Ovary (tissue), 9 donors: ENCODE measurements around the gene LPAR2. TPM values are rescaled to one million over a fixed set of nuclear protein-coding genes. Genes with fewer than 3 reads are reported as not detected.

Experiments used
- DNase-seq, 5 donors: peaks; one replicate each; pipeline ENCODE4 v3.0.0-alpha.2; 2019 to 2020
- H3K27ac ChIP-seq, 2 donors: fragments of 200-600 bp; one replicate each; pipeline versions ENCODE4 v1.5.1 to v1.8.0; 2019 to 2022
- H3K27me3 ChIP-seq: fragments of 200-600 bp; one replicate; pipeline ENCODE4 v1.8.0; 2022
- H3K36me3 ChIP-seq: fragments of 200-600 bp; sonication (generic); one replicate; pipeline ENCODE4 v1.5.1; 2019
- H3K4me1 ChIP-seq: one replicate; pipeline ENCODE4 v1.8.1; 2013; ENCODE audit warnings: mild to moderate bottlenecking, moderate library complexity; ENCODE audit not compliant: insufficient read depth
- H3K4me3 ChIP-seq: fragments of 200-600 bp; sonication (generic); one replicate; pipeline ENCODE4 v1.5.1; 2017
- H3K9me3 ChIP-seq, 2 donors: fragments of 200-600 bp in 1 of 2; sonication (generic) in 1 of 2; one replicate each; pipeline versions ENCODE4 v1.5.1 to v1.8.1; 2013 to 2019; ENCODE audit warnings: mild to moderate bottlenecking in 1 of 2, moderate library complexity in 1 of 2
- EP300 ChIP-seq: sonication (generic); formaldehyde crosslinking; IDR thresholded peaks from one replicate; pipeline ENCODE4 v1.6.1; 2017; ENCODE audit warnings: antibody characterized with exemption
- POLR2A ChIP-seq: fragments of 450-650 bp; IDR thresholded peaks from one replicate; pipeline ENCODE4 v1.6.1; 2017; ENCODE audit warnings: antibody characterized with exemption, mild to moderate bottlenecking, moderate library complexity
- WGBS, 3 donors: extraction: QIAGEN DNeasy Blood & Tissue Kit in 1 of 3; methylation state at CpG; one replicate each; pipeline versions ENCODE4 v1.1.5 to v1.1.7; 2013 to 2017; 5-methylcytosine and 5-hydroxymethylcytosine counted together
- intact Hi-C, 4 donors: fragments of 100-400 bp; cut with DNase I; formaldehyde crosslinking; loops; one replicate each; pipeline versions ENCODE4 v1.11.0 to v1.15.1; 2022 to 2023
- polyA plus RNA-seq, 2 donors: library from polyadenylated mRNA; stranded (reverse); fragments of 200-250 nt in 1 of 2; fragments of 350-450 nt in 1 of 2; fragmentation: Illumina TruSeq in 1 of 2; extraction: RNeasy Lipid Tissue Mini Kit (QIAGEN cat#74804) in 1 of 2; gene quantifications; one replicate each; pipeline ENCODE4 v1.2.3, GENCODE V29; 2013 to 2014
- total RNA-seq, 7 donors: library from RNA; depleted of rRNA in 2 of 7; stranded (reverse); fragments of >200 nt in 2 of 7; fragmentation: NEBNext Ultra II Directional in 3 of 7; extraction: Animal tissue kit (Norgen Biotek cat#: 25700) in 3 of 7; gene quantifications; one replicate each; pipeline versions ENCODE4 v1.1.0 to v1.2.4, GENCODE V29; 2016 to 2023
- TF ChIP-seq, protein P1 (sequence below), 3 donors: fragments of 450-650 bp in 2 of 3; fragments of 200-600 bp in 1 of 3; IDR thresholded peaks; one replicate each; pipeline versions ENCODE4 v1.5.1 to v1.8.0; 2016 to 2022; ENCODE audit warnings: antibody characterized with exemption in 3 of 3, mild to moderate bottlenecking in 1 of 3
- donor health status: DM: no; HTN: no; CAD: no; lungs with moderate emphysema.
- donor health status: DM: no; HTN: no; CAD: no.
- donor health status: Bipolar disorder and iron deficiency.
- donor health status: DM: yes; HTN: yes; CAD: no.
- donor health status: DM: no; HTN: no; CAD: no.
- donor health status: DM: yes; HTN: yes; CAD: no.

The LPAR2 gene
- total and polyA plus RNA-seq, 9 donors, result 3.2 to 17.0 (median 7.3) TPM

DNA sequence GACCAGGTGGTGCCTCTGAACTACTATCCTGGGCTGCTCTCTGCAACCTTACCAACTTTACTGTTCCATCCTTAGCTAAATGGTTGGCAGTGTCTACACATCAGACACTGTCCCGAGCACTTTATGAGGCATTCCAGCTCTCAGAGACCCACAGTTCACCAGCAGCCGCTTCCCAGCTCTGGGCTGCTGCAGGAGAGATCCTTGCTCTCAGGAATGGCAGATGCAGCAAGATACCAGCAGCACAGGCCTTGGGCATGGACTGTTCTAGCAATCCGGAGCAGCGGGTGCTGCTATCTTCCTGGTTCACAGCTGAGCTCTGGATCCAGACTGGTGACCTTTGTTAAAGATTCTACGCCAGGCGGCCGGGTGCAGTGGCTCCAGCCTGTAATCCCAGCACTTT, 3.3 kb upstream of the LPAR2 start:
- TF ChIP-seq EP300 (no peak), POLR2A (no peak)
- peaks cover 2% of the 10 kb centered on the region for H3K4me1 ChIP-seq
- no peak for DNase-seq
- H3K27ac ChIP-seq, result no peak overlapping the region
- H3K9me3 ChIP-seq, result no peaks in the 10 kb centered on the region
- H3K36me3 ChIP-seq, result no peaks in the 10 kb centered on the region
- H3K4me3 ChIP-seq, result no peak overlapping the region
- H3K27me3 ChIP-seq, result no peaks in the 10 kb centered on the region
- intact Hi-C loops, result no loop called here
- 86 to 89% (median 89%) methylated on average over 7 of the region's 7 CpGs for WGBS, 3 donors

DNA sequence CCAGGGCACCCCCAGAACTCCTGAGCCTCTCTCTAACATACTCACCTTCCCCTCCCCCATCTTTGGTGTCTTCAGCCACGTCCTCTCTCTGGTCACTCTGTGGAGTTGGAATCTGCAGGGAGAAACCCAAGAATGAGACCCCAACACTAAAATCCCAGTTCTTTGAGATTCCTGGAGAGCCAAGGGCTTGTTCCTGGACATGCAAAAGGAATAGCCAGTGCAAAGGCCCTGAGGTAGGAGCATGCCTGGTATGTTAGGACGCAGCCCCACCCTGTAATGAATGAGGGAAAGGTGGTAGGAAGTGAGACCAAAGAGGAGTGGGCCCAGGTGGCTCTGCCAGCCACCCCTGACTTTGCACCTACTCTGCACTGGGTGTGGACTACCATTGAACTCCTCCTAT, 2.4 kb upstream of the LPAR2 start:
- no peak overlapping the region for H3K4me3 ChIP-seq
- DNase-seq, result no peak
- H3K36me3 ChIP-seq, result no peaks in the 10 kb centered on the region
- intact Hi-C loops, result no loop called here
- H3K27ac ChIP-seq, result no peak overlapping the region
- no peaks in the 10 kb centered on the region for H3K9me3 ChIP-seq
- TF ChIP-seq, protein P1, sequence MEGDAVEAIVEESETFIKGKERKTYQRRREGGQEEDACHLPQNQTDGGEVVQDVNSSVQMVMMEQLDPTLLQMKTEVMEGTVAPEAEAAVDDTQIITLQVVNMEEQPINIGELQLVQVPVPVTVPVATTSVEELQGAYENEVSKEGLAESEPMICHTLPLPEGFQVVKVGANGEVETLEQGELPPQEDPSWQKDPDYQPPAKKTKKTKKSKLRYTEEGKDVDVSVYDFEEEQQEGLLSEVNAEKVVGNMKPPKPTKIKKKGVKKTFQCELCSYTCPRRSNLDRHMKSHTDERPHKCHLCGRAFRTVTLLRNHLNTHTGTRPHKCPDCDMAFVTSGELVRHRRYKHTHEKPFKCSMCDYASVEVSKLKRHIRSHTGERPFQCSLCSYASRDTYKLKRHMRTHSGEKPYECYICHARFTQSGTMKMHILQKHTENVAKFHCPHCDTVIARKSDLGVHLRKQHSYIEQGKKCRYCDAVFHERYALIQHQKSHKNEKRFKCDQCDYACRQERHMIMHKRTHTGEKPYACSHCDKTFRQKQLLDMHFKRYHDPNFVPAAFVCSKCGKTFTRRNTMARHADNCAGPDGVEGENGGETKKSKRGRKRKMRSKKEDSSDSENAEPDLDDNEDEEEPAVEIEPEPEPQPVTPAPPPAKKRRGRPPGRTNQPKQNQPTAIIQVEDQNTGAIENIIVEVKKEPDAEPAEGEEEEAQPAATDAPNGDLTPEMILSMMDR (IDR thresholded peaks at IDR 0.05), result no peak
- TF ChIP-seq EP300 (no peak), POLR2A (no peak)
- peaks cover 2% of the 10 kb centered on the region for H3K4me1 ChIP-seq
- 98 to 100% (median 99%) methylated on average over 2 of the region's 2 CpGs for WGBS, 3 donors
- no peaks in the 10 kb centered on the region for H3K27me3 ChIP-seq

DNA sequence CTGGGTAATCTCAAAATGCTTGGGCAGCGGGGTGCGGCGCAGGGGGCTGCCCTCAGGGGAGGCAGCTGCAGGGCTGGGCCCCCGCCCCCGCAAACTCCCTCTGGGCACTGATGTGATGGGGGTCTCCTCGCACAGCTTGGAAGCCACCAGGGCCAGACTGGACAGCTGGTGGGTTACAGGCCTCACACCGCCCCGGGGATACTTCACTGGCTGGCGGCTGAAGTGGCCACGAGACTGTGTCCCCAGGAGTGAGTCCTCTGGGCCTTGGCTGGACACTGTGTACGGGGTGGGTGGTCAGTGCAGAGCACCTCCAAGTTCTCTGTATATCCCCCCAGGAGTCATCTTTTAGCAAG, 2.0 kb upstream of the LPAR2 start:
- Histone ChIP-seq H3K4me1 (peaks cover 2% of the 10 kb centered on the region), H3K27ac (no peak overlapping the region), H3K36me3 (no peaks in the 10 kb centered on the region), H3K4me3 (no peak overlapping the region), H3K9me3 (no peaks in the 10 kb centered on the region), H3K27me3 (no peaks in the 10 kb centered on the region)
- TF ChIP-seq POLR2A, result no peak
- TF ChIP-seq, protein P1 (IDR thresholded peaks at IDR 0.05), result no peak
- no peak for TF ChIP-seq EP300
- intact Hi-C loops, result no loop called here
- 96 to 97% (median 96%) methylated on average over 7 to 11 of the region's 11 CpGs for WGBS, 3 donors
- no peak for DNase-seq

DNA sequence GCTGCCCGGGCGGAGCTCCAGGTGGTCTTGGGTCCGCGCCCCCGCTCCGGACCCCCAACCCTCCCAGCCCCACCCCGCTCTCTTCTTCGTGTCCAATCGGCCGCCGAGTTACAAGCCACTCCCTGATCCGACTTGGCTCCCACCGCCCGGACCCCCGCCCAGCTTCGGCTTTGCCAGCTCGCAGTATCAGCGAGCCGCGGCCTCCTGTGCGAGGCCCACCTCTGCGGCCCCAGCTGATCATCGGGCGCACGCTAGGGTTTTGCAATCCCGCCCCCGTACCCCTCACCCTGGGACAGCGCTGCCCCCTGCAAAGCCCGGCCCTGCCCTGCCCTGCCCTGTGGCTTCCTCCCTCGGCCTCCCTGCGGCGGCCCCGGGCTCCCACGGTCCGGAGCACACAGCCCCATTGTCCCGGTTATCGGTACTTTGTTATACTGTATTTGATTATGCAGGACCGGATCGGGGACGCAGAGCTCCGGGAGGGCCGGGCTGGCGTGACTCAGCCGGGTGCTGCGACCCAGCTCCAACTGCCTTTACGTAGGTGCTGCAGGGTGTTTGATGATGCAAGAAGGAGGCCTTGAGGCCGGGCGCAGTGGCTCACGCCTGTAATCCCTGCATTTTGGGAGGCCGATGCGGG, 598 bp upstream of the LPAR2 start:
- intact Hi-C loops, result no loop called here
- Histone ChIP-seq H3K4me3 (peak overlapping the region; percentile 40), H3K27me3 (no peaks in the 10 kb centered on the region), H3K36me3 (no peaks in the 10 kb centered on the region), H3K4me1 (peaks cover 2% of the 10 kb centered on the region), H3K27ac (peak overlapping the region in 1 of 2 donors; percentile 41), H3K9me3 (no peaks in the 10 kb centered on the region)
- TF ChIP-seq, protein P1 (IDR thresholded peaks at IDR 0.05), result no peak
- TF ChIP-seq EP300, result no peak
- no peak for TF ChIP-seq POLR2A
- 7 to 18% (median 12%) methylated on average over 41 to 51 of the region's 51 CpGs for WGBS, 3 donors
- DNase-seq, result peak; percentile 54 to 67 (median 60)
